CD4-positive, alpha-beta T cell (primary cell): ENCODE measurements around the gene JDP2. TPM values are rescaled to one million over a fixed set of nuclear protein-coding genes. Genes with fewer than 3 reads are reported as not detected.
"Not testable (repeated sequence)": the region's sequence is repeated elsewhere in the genome, so short reads cannot be mapped to it uniquely, and the experiment has no call there.

Source experiments
- ATAC-seq: fragments of 200-7000 bp; cut with Tn5 transposase; one replicate; pipeline ENCODE4 v1.10.0; 2022; ENCODE audit warnings: mild to moderate bottlenecking; ENCODE audit not compliant: poor library complexity
- CTCF ChIA-PET: fragments of 350-600 bp; sonication (Branson Sonifier 250); formaldehyde crosslinking; loops from one replicate; lab custom pipeline; 2021; ENCODE audit warnings: antibody characterized with exemption, inconsistent platforms; lab: Charles Lee
- POLR2A ChIA-PET: fragments of 350-600 bp; sonication (Branson Sonifier 250); formaldehyde crosslinking; loops from one replicate; lab custom pipeline; 2021; ENCODE audit warnings: antibody characterized with exemption, inconsistent platforms; lab: Charles Lee
- DNase-seq, 14 experiments: peaks; one replicate each; pipeline ENCODE4 v3.0.0-alpha.2; 2013 to 2020; ENCODE audit warnings: mixed read lengths in 2 of 14
- H3K27ac ChIP-seq, 2 donors: one replicate each; pipeline versions ENCODE4 v1.5.1 to v1.7.0; 2013; ENCODE audit warnings: low read length in 2 of 2, low read depth in 1 of 2, mild to moderate bottlenecking in 1 of 2
- H3K27me3 ChIP-seq, 2 experiments: 1 replicate in 1 of 2; 2 replicates in 1 of 2; pipeline versions ENCODE4 v1.6.1 to v1.7.0; 2013; ENCODE audit warnings: low read length in 2 of 2, control low read depth in 1 of 2, mild to moderate bottlenecking in 1 of 2, moderate library complexity in 1 of 2; ENCODE audit not compliant: insufficient read depth in 2 of 2, control insufficient read depth in 1 of 2
- H3K36me3 ChIP-seq: one replicate; pipeline ENCODE4 v1.6.1; 2013; ENCODE audit warnings: low read length, control low read depth; ENCODE audit not compliant: insufficient read depth
- H3K4me1 ChIP-seq: one replicate; pipeline ENCODE4 v1.6.1; 2013; ENCODE audit warnings: low read length, control low read depth; ENCODE audit not compliant: insufficient read depth
- H3K4me3 ChIP-seq: one replicate; pipeline ENCODE4 v1.5.1; 2013; ENCODE audit warnings: mild to moderate bottlenecking, low read length, moderate library complexity
- H3K9me3 ChIP-seq, 2 experiments: 1 replicate in 1 of 2; 2 replicates in 1 of 2; pipeline versions ENCODE4 v1.6.1 to v1.7.0; 2013; ENCODE audit warnings: low read length in 2 of 2, mild to moderate bottlenecking in 2 of 2, control low read depth in 1 of 2, moderate library complexity in 1 of 2; ENCODE audit not compliant: control insufficient read depth in 1 of 2, insufficient read depth in 1 of 2
- H3K27ac Mint-ChIP-seq: one replicate; pipeline ENCODE4 v1.8.0; 2020; ENCODE audit warnings: mixed read lengths
- H3K27me3 Mint-ChIP-seq: one replicate; pipeline ENCODE4 v1.8.0; 2021; ENCODE audit warnings: mixed read lengths
- H3K36me3 Mint-ChIP-seq: one replicate; pipeline ENCODE4 v1.8.0; 2021; ENCODE audit warnings: low read depth, mixed read lengths
- H3K4me1 Mint-ChIP-seq: one replicate; pipeline ENCODE4 v1.8.0; 2021; ENCODE audit warnings: low read depth, mixed read lengths
- H3K4me3 Mint-ChIP-seq: one replicate; pipeline ENCODE4 v1.8.0; 2020; ENCODE audit warnings: mild to moderate bottlenecking, mixed read lengths
- H3K9me3 Mint-ChIP-seq: one replicate; pipeline ENCODE4 v1.8.0; 2020; ENCODE audit warnings: mixed read lengths
- intact Hi-C, 2 experiments: fragments of 100-400 bp; cut with DNase I in 1 of 2; cut with micrococcal nuclease in 1 of 2; formaldehyde crosslinking; loops; one replicate each; pipeline versions ENCODE4 v1.15.1 to v1.9.0; 2023 to 2025; cut with DNase I, micrococcal nuclease
- total RNA-seq, 174 experiments: library from RNA in 2 of 174; stranded (reverse) in 2 of 174; gene quantifications; one replicate each; pipeline ENCODE4 v1.2.3 and lab custom pipeline; 2021 to 2026
- TF ChIP-seq, protein P1 (sequence below): fragments of 200-600 bp; IDR thresholded peaks from one replicate; pipeline ENCODE4 v1.8.0; 2022; ENCODE audit warnings: antibody characterized with exemption, mild to moderate bottlenecking

JDP2 gene
- total RNA-seq, 2 experiments from 2014 or later: 1.1 to 1.2 TPM

DNA sequence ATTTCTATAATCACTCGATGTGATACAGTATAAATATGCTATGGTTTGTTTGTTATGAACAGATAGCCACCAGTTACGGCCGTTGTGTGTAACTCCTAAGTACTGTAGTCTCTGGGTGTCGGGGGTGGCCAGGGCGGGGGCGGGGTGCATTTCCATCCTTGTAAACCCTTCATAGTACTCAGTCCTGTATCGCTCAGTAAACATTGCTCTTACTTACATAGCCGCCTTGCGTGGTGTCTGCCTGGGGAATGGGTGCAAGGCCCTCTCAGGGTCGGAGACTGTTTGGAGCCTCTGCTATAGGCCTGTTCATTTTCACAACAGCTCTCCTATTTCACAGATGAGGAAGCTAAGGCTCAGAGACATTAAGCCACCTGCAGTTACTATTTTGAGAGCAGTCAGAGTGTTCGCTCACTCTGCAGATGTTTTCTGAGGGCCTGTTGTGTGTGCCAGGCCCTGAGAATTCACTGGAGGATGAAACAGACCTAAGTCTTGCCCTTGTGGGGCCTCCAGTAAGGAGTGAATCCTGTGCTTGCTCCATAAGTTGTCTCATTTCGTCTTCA is 42.5 kb downstream of the JDP2 start:
- POLR2A ChIA-PET: no interaction called here
- TF ChIP-seq, protein P1, sequence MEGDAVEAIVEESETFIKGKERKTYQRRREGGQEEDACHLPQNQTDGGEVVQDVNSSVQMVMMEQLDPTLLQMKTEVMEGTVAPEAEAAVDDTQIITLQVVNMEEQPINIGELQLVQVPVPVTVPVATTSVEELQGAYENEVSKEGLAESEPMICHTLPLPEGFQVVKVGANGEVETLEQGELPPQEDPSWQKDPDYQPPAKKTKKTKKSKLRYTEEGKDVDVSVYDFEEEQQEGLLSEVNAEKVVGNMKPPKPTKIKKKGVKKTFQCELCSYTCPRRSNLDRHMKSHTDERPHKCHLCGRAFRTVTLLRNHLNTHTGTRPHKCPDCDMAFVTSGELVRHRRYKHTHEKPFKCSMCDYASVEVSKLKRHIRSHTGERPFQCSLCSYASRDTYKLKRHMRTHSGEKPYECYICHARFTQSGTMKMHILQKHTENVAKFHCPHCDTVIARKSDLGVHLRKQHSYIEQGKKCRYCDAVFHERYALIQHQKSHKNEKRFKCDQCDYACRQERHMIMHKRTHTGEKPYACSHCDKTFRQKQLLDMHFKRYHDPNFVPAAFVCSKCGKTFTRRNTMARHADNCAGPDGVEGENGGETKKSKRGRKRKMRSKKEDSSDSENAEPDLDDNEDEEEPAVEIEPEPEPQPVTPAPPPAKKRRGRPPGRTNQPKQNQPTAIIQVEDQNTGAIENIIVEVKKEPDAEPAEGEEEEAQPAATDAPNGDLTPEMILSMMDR: no peak
- H3K4me3 Mint-ChIP-seq: no peak overlapping the region
- Histone ChIP-seq H3K36me3 (no peaks in the 10 kb centered on the region), H3K27me3 (no peaks in the 10 kb centered on the region), H3K27ac (no peak overlapping the region), H3K4me1 (no peaks in the 10 kb centered on the region), H3K4me3 (no peak overlapping the region), H3K9me3 (no peaks in the 10 kb centered on the region)
- no peaks in the 10 kb centered on the region for H3K4me1 Mint-ChIP-seq
- peaks cover 3% of the 10 kb centered on the region for H3K27me3 Mint-ChIP-seq
- intact Hi-C loops: no loop called here
- no peaks in the 10 kb centered on the region for H3K36me3 Mint-ChIP-seq
- no peak for DNase-seq
- H3K9me3 Mint-ChIP-seq: no peaks in the 10 kb centered on the region
- CTCF ChIA-PET: no interaction called here
- ATAC-seq: no peak
- no peak overlapping the region for H3K27ac Mint-ChIP-seq

DNA sequence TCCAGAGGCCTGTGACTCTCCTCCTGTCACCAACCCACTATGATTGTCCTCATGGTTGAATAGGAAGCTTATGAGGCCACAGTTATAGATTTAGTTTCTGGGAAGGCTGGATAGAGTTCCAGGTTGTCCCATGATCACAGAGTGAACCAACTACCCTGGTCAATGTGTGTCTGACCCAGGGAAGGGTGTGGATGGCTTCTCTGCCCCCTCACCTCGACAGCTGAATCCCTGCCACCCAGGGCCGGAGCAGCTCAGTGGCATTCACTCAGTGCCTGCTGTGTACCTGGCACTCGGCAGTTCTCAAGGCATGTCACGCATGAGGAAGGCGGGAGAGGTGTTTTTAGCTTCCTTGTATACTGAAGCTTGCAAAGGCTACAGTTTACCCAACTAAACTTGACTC is 43.2 kb downstream of the JDP2 start:
- Mint-ChIP-seq H3K4me3 (no peak overlapping the region), H3K36me3 (no peaks in the 10 kb centered on the region), H3K27ac (no peak overlapping the region), H3K4me1 (no peaks in the 10 kb centered on the region), H3K27me3 (peaks cover 5% of the 10 kb centered on the region), H3K9me3 (no peaks in the 10 kb centered on the region)
- Histone ChIP-seq H3K9me3 (no peaks in the 10 kb centered on the region), H3K27ac (no peak overlapping the region), H3K4me1 (no peaks in the 10 kb centered on the region), H3K4me3 (no peak overlapping the region), H3K36me3 (no peaks in the 10 kb centered on the region), H3K27me3 (no peaks in the 10 kb centered on the region)
- intact Hi-C loops: no loop called here
- ChIA-PET CTCF (no interaction called here), POLR2A (no interaction called here)
- TF ChIP-seq, protein P1: no peak
- ATAC-seq (no peak), DNase-seq (no peak)

DNA sequence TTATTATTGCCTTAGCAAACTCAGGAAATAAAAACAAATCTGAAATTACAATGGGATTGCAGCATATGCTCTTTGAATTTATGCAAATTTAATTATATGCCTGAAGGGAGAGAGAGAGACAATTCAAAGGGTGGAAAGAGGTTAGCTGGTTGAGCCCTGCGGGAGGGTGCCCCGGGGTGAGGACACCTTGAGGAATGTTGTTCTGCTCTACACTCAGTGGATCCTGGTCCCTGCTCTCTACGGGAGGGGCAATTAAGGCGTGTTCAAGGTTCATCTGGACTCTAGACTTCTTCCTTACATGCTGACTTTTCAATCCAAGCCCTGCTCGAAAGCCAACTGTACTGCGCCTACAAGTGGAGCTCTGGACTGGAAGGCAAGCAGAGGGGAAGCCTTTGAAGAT is 46.3 kb downstream of the JDP2 start:
- not testable (repeated sequence) for DNase-seq

More for the DNA sequence above, 46.3 kb downstream of the JDP2 start:
- H3K27me3 Mint-ChIP-seq, H3K4me1 ChIP-seq, H3K36me3 ChIP-seq, H3K27ac Mint-ChIP-seq, H3K27me3 ChIP-seq, H3K4me1 Mint-ChIP-seq, H3K9me3 Mint-ChIP-seq, H3K9me3 ChIP-seq, H3K27ac ChIP-seq, H3K4me3 Mint-ChIP-seq, POLR2A ChIA-PET, ATAC-seq, H3K36me3 Mint-ChIP-seq, intact Hi-C loops, H3K4me3 ChIP-seq: not testable (repeated sequence)
- CTCF ChIA-PET: interaction anchor here (0.7 kb wide), 1 partner anchor 15 kb away, joined by 3 read pairs; no protein-coding TSS in a partner anchor
